Measurements from ENCODE around the gene IL10.

Gene IL10

DNA sequence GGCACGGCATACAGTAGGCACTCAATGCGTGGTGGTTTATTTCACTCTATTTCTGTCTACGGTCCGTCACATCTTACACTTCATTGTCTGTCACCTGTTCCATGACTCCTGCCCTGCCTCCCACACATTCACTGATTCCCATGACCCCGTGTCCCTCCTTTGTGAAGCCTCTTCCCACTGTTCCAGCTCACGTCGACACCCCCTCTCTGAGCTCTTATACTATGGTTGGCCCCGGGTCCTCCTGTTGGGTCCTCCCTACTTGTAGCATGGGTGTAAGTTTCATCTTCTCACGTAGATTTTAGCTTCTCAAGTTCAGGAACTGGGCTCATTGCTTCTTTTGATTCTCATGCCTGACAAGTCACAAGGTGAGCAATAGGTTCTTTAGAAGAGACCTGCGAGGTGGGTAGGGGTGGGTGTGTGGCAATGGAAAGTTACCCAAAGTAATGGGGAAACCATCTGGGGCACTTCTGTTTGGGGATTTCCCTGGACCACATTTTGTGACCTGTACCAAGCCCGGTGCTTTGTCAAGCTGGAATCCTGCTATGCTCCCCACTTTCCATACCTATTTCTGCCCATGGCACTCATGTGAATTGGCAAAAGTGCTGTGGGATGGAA lies 22.1 kb upstream of the IL10 start:
- H3K27me3 ChIP-seq (ENCODE audit: control insufficient read depth, insufficient read depth, low read length, poor library complexity, severe bottlenecking): no peaks in the 10 kb centered on the region
- H3K4me1 ChIP-seq (ENCODE audit: control insufficient read depth, insufficient read depth, low read length): no peaks in the 10 kb centered on the region
- no peak overlapping the region for H3K4me3 ChIP-seq (ENCODE audit: insufficient read depth, low read depth, low read length)
- WGBS, 2 experiments: 95 to 96% methylated on average over 11 of the region's 11 CpGs
- no peaks in the 10 kb centered on the region for H3K36me3 ChIP-seq (ENCODE audit: control insufficient read depth, insufficient read depth, low read length)
- H3K27ac ChIP-seq (ENCODE audit: insufficient read depth, low read depth, low read length, poor library complexity, severe bottlenecking): no peak overlapping the region
- H3K9me3 ChIP-seq (ENCODE audit: control insufficient read depth, low read length): no peaks in the 10 kb centered on the region

- H3K36me3 ChIP-seq (ENCODE audit: control insufficient read depth, insufficient read depth, low read length): no peaks in the 10 kb centered on the region
- H3K27me3 ChIP-seq (ENCODE audit: control insufficient read depth, insufficient read depth, low read length, poor library complexity, severe bottlenecking): no peaks in the 10 kb centered on the region
- WGBS, 2 experiments: 77 to 81% methylated on average over 6 of the region's 7 CpGs
- no peaks in the 10 kb centered on the region for H3K4me1 ChIP-seq (ENCODE audit: control insufficient read depth, insufficient read depth, low read length)
- no peak overlapping the region for H3K4me3 ChIP-seq (ENCODE audit: insufficient read depth, low read depth, low read length)
- H3K9me3 ChIP-seq (ENCODE audit: control insufficient read depth, low read length): no peaks in the 10 kb centered on the region
- H3K27ac ChIP-seq (ENCODE audit: insufficient read depth, low read depth, low read length, poor library complexity, severe bottlenecking): no peak overlapping the region
These were observed 21.3 kb upstream of the IL10 start for GRCh38 chr1:206793620-206794019.

GRCh38 chr1:206792939-206793607 lies 20.8 kb upstream of the IL10 start:
- Histone ChIP-seq H3K4me3 (ENCODE audit: insufficient read depth, low read depth, low read length) (no peak overlapping the region), H3K27me3 (ENCODE audit: control insufficient read depth, insufficient read depth, low read length, poor library complexity, severe bottlenecking) (no peaks in the 10 kb centered on the region), H3K9me3 (ENCODE audit: control insufficient read depth, low read length) (no peaks in the 10 kb centered on the region), H3K4me1 (ENCODE audit: control insufficient read depth, insufficient read depth, low read length) (no peaks in the 10 kb centered on the region), H3K36me3 (ENCODE audit: control insufficient read depth, insufficient read depth, low read length) (no peaks in the 10 kb centered on the region), H3K27ac (ENCODE audit: insufficient read depth, low read depth, low read length, poor library complexity, severe bottlenecking) (no peak overlapping the region)
- WGBS, 2 experiments: 81 to 85% methylated on average over 16 of the region's 16 CpGs

- Histone ChIP-seq H3K4me3 (ENCODE audit: insufficient read depth, low read depth, low read length) (no peak overlapping the region), H3K27ac (ENCODE audit: insufficient read depth, low read depth, low read length, poor library complexity, severe bottlenecking) (no peak overlapping the region), H3K36me3 (ENCODE audit: control insufficient read depth, insufficient read depth, low read length) (no peaks in the 10 kb centered on the region), H3K4me1 (ENCODE audit: control insufficient read depth, insufficient read depth, low read length) (no peaks in the 10 kb centered on the region), H3K27me3 (ENCODE audit: control insufficient read depth, insufficient read depth, low read length, poor library complexity, severe bottlenecking) (no peaks in the 10 kb centered on the region), H3K9me3 (ENCODE audit: control insufficient read depth, low read length) (no peaks in the 10 kb centered on the region)
- WGBS, 2 experiments: 93% methylated on average over 11 of the region's 11 CpGs
These were observed 18.4 kb upstream of the IL10 start for GRCh38 chr1:206790502-206791250.

DNA sequence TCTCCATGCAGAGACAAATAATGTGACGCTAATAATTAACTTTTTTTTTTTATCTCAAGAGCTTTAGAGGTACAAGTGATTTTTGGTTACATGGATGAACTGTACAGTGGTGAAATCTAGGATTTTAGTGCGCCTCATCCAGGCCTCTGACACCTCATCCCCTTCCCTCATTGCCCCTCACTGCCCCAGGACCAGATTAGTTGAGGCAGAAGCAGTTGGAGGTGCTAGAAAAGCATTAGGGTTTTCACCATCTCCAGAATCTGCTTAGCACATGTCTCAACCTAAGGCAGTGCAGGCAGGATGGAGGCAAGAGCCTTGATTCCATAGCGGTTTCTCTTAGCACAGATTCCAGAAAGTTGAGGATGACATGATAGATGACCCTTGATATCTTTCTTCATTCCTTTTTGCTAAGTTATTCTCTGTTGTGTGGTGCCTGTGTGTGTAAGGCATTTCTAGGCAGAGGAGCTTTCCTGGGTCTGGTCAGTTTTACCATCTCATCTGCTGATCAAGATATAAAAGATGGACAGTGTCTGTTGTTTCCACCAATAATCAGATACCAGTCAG lies 16.3 kb upstream of the IL10 start:
- Histone ChIP-seq H3K4me3 (ENCODE audit: insufficient read depth, low read depth, low read length) (no peak overlapping the region), H3K27me3 (ENCODE audit: control insufficient read depth, insufficient read depth, low read length, poor library complexity, severe bottlenecking) (no peaks in the 10 kb centered on the region), H3K27ac (ENCODE audit: insufficient read depth, low read depth, low read length, poor library complexity, severe bottlenecking) (no peak overlapping the region), H3K36me3 (ENCODE audit: control insufficient read depth, insufficient read depth, low read length) (no peaks in the 10 kb centered on the region), H3K9me3 (ENCODE audit: control insufficient read depth, low read length) (no peaks in the 10 kb centered on the region), H3K4me1 (ENCODE audit: control insufficient read depth, insufficient read depth, low read length) (no peaks in the 10 kb centered on the region)
- 92 to 100% methylated on average over 1 to 3 of the region's 3 CpGs for WGBS, 2 experiments

DNA sequence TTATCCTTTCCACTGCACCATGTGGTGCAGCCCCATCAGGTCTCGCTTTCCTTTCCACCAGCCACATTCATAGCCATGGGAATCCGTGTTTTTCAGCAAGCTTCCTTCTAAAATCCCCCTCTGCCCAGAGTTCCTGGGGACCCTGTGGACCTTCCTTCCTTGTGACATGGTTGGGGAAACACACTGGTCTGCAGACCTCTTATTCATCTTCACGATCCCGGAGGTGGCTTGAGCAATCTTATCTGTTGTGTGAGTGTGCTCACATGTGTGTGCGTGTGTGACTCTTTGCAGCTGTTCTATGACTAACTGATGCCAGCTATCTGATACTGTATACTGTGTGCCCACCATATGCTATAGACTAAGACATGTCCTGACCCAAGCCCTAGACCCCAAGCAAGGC lies 15.6 kb upstream of the IL10 start:
- H3K27me3 ChIP-seq (ENCODE audit: control insufficient read depth, insufficient read depth, low read length, poor library complexity, severe bottlenecking): no peaks in the 10 kb centered on the region
- H3K4me1 ChIP-seq (ENCODE audit: control insufficient read depth, insufficient read depth, low read length): no peaks in the 10 kb centered on the region
- no peak overlapping the region for H3K27ac ChIP-seq (ENCODE audit: insufficient read depth, low read depth, low read length, poor library complexity, severe bottlenecking)
- no peaks in the 10 kb centered on the region for H3K36me3 ChIP-seq (ENCODE audit: control insufficient read depth, insufficient read depth, low read length)
- H3K9me3 ChIP-seq (ENCODE audit: control insufficient read depth, low read length): no peaks in the 10 kb centered on the region
- no peak overlapping the region for H3K4me3 ChIP-seq (ENCODE audit: insufficient read depth, low read depth, low read length)
- 94 to 96% methylated on average over 5 of the region's 5 CpGs for WGBS, 2 experiments

GRCh38 chr1:206786212-206786886 lies 14.1 kb upstream of the IL10 start:
- Histone ChIP-seq H3K27me3 (ENCODE audit: control insufficient read depth, insufficient read depth, low read length, poor library complexity, severe bottlenecking) (no peaks in the 10 kb centered on the region), H3K9me3 (ENCODE audit: control insufficient read depth, low read length) (no peaks in the 10 kb centered on the region), H3K4me1 (ENCODE audit: control insufficient read depth, insufficient read depth, low read length) (no peaks in the 10 kb centered on the region), H3K36me3 (ENCODE audit: control insufficient read depth, insufficient read depth, low read length) (no peaks in the 10 kb centered on the region), H3K4me3 (ENCODE audit: insufficient read depth, low read depth, low read length) (no peak overlapping the region), H3K27ac (ENCODE audit: insufficient read depth, low read depth, low read length, poor library complexity, severe bottlenecking) (no peak overlapping the region)
- 88 to 92% methylated on average over 5 of the region's 5 CpGs for whole genome bisulfite sequencing, 2 experiments

DNA sequence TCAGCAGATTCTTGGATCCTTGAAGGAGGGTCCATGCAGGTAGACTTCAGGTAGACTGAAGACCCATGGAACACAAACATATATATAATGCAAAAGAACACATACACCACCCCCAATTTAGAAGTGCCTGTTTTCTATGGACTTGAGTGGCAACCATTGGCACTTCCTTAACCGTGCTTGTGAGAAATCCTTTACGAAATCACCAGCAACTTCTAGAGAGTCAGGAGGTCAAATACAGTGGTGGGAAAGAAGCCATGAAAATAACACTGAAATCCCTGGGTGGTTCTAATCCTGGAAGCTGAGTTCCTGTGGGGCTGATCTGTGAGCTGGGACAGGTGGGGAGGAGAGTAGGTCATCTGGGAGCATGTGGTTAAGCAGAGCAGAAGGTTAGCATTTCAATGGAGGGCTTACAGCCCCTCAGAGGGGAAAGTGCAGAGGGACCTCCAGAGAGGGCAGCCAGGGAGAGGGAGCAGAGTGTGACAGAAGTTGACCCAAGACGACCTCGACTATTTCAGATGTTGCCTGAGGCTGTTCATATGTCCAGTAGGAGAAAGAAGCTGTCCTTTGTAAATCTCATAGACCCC lies 13.0 kb upstream of the IL10 start:
- H3K4me3 ChIP-seq (ENCODE audit: insufficient read depth, low read depth, low read length): no peak overlapping the region
- no peaks in the 10 kb centered on the region for H3K36me3 ChIP-seq (ENCODE audit: control insufficient read depth, insufficient read depth, low read length)
- H3K27me3 ChIP-seq (ENCODE audit: control insufficient read depth, insufficient read depth, low read length, poor library complexity, severe bottlenecking): no peaks in the 10 kb centered on the region
- no peaks in the 10 kb centered on the region for H3K4me1 ChIP-seq (ENCODE audit: control insufficient read depth, insufficient read depth, low read length)
- no peaks in the 10 kb centered on the region for H3K9me3 ChIP-seq (ENCODE audit: control insufficient read depth, low read length)
- H3K27ac ChIP-seq (ENCODE audit: insufficient read depth, low read depth, low read length, poor library complexity, severe bottlenecking): no peak overlapping the region
- WGBS, 2 experiments: 89 to 93% methylated on average over 4 of the region's 4 CpGs

DNA sequence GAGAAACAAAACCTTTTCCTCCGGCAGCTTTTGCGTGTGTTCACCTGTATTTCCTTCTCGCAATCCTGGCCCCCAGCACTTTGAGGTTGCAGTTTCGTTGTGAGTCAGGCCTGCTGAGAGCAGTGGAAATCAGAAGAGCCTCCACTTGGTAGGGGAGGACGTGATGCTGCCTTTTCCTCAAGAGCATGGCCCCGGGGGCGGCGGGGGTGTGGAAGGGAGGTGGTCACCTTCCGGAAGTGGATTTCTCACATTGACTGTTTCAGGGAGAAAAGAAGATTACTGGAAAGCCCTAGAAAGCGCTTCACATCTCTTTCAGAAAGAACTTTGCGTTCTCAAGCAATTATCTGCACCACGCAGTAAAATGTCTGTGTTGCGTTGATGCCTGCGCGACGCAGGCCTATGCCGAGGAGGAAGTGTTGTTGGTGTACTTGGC lies 12.2 kb upstream of the IL10 start:
- Histone ChIP-seq H3K27me3 (ENCODE audit: control insufficient read depth, insufficient read depth, low read length, poor library complexity, severe bottlenecking) (no peaks in the 10 kb centered on the region), H3K9me3 (ENCODE audit: control insufficient read depth, low read length) (no peaks in the 10 kb centered on the region), H3K4me3 (ENCODE audit: insufficient read depth, low read depth, low read length) (no peak overlapping the region), H3K36me3 (ENCODE audit: control insufficient read depth, insufficient read depth, low read length) (no peaks in the 10 kb centered on the region), H3K4me1 (ENCODE audit: control insufficient read depth, insufficient read depth, low read length) (no peaks in the 10 kb centered on the region), H3K27ac (ENCODE audit: insufficient read depth, low read depth, low read length, poor library complexity, severe bottlenecking) (no peak overlapping the region)
- 93 to 95% methylated on average over 17 of the region's 17 CpGs for WGBS, 2 experiments

Data from ectodermal cell (in vitro differentiated cells).